PC-3 (cell line): Measurements from ENCODE around the gene MBNL1. TPM values are rescaled to one million over a fixed set of nuclear protein-coding genes. Genes with fewer than 3 reads are reported as not detected.

Source experiments
- ATAC-seq: fragments of 200-7000 bp; cut with Tn5 transposase; 2 replicates; pipeline ENCODE4 v1.9.1; 2020; ENCODE audit warnings: mild to moderate bottlenecking, moderate library complexity
- BruUV-seq: library from RNA; stranded (reverse); fragments of 400-500 nt; replicated peaks from 2 replicates; lab custom pipeline; 2021; lab: Mats Ljungman, UMichigan
- CTCF ChIA-PET: fragments of 300-600 bp; sonication (Branson Sonifier 250); formaldehyde crosslinking; loops from one replicate; lab custom pipeline; 2022; ENCODE audit warnings: antibody characterized with exemption; lab: Charles Lee
- POLR2A ChIA-PET: fragments of 300-600 bp; sonication (Branson Sonifier 250); formaldehyde crosslinking; loops from one replicate; lab custom pipeline; 2022; ENCODE audit warnings: antibody characterized with exemption; ENCODE audit not compliant: unreplicated experiment; lab: Charles Lee
- DNase-seq: peaks from one replicate; pipeline ENCODE4 v3.0.0-alpha.2; 2015
- H2AFZ ChIP-seq: fragments of 300-600 bp; sonication (generic); 2 replicates; pipeline ENCODE4 v1.6.0; 2016; ENCODE audit warnings: antibody characterized with exemption, low read length
- H3F3A ChIP-seq: fragments of 300-600 bp; sonication (generic); one replicate; pipeline ENCODE4 v1.6.0; 2017; ENCODE audit warnings: antibody characterized with exemption, low read length, control low read depth, mild to moderate bottlenecking; ENCODE audit not compliant: unreplicated experiment
- H3K27ac ChIP-seq: fragments of 300-600 bp; sonication (generic); 2 replicates; pipeline ENCODE4 v1.5.1; 2016; ENCODE audit warnings: mild to moderate bottlenecking, low read length
- H3K27me3 ChIP-seq: fragments of 300-600 bp; sonication (generic); 2 replicates; pipeline ENCODE4 v1.6.1; 2016; ENCODE audit warnings: low read length, mixed read lengths
- H3K36me3 ChIP-seq: fragments of 300-600 bp; sonication (generic); 2 replicates; pipeline ENCODE4 v1.6.1; 2016; ENCODE audit warnings: low read depth, mixed run types, low read length, mixed read lengths
- H3K4me1 ChIP-seq: fragments of 300-600 bp; sonication (generic); 2 replicates; pipeline ENCODE4 v1.5.1; 2016; ENCODE audit warnings: low read length; ENCODE audit not compliant: insufficient read depth
- H3K4me2 ChIP-seq: fragments of 300-600 bp; sonication (generic); 2 replicates; pipeline ENCODE4 v1.6.0; 2016; ENCODE audit warnings: low read length
- H3K4me3 ChIP-seq: fragments of 300-600 bp; sonication (generic); 2 replicates; pipeline ENCODE4 v1.5.1; 2016; ENCODE audit warnings: mild to moderate bottlenecking, low read length, mixed read lengths
- H3K79me2 ChIP-seq: fragments of 300-600 bp; sonication (generic); 2 replicates; pipeline ENCODE4 v1.6.1; 2017; ENCODE audit warnings: low read length, mixed read lengths
- H3K9ac ChIP-seq: fragments of 300-600 bp; sonication (generic); 2 replicates; pipeline ENCODE4 v1.6.0; 2016; ENCODE audit warnings: mild to moderate bottlenecking, low read length
- H3K9me2 ChIP-seq: fragments of 300-600 bp; sonication (generic); replicated peaks from 2 replicates; pipeline ENCODE4 v1.6.1; 2016; ENCODE audit warnings: mixed run types, low read length, mixed read lengths
- H3K9me3 ChIP-seq: fragments of 300-600 bp; sonication (generic); 2 replicates; pipeline ENCODE4 v1.6.1; 2016; ENCODE audit warnings: low read length, mixed read lengths
- H4K20me1 ChIP-seq: fragments of 300-600 bp; sonication (generic); 2 replicates; pipeline ENCODE4 v1.6.1; 2016; ENCODE audit warnings: low read length, mixed read lengths
- CTCF ChIP-seq: fragments of 300-600 bp; sonication (generic); conservative IDR thresholded peaks from 2 replicates; pipeline ENCODE4 v1.5.1; 2017; ENCODE audit warnings: antibody characterized with exemption, low read depth, mild to moderate bottlenecking, low read length
- EZH2 ChIP-seq: fragments of 300-600 bp; sonication (generic); IDR thresholded peaks from one replicate; pipeline ENCODE4 v1.6.1; 2017; ENCODE audit warnings: antibody characterized with exemption, mild to moderate bottlenecking, low read length; ENCODE audit not compliant: unreplicated experiment
- EZH2phosphoT487 ChIP-seq: fragments of 300-600 bp; sonication (generic); IDR thresholded peaks from 2 replicates; pipeline ENCODE4 v1.6.1; 2018; ENCODE audit warnings: mild to moderate bottlenecking, antibody characterized with exemption, low read length, borderline replicate concordance
- intact Hi-C: fragments of 100-400 bp; cut with micrococcal nuclease; formaldehyde crosslinking; loops from 2 replicates; pipeline ENCODE4 v1.9.0; 2023
- total RNA-seq: library from RNA; depleted of rRNA; stranded (reverse); fragments of >200 nt; gene quantifications from 2 replicates; pipeline ENCODE4 v1.2.3, GENCODE V29; 2014

MBNL1 gene
- total RNA-seq, 1 experiment from 2014 or later: 161 TPM

- no peaks in the 10 kb centered on the region for H3F3A ChIP-seq
- H3K27me3 ChIP-seq: no peaks in the 10 kb centered on the region
- ChIA-PET CTCF (no interaction called here), POLR2A (no interaction called here)
- H3K9me3 ChIP-seq: no peaks in the 10 kb centered on the region
- no TSS peak for BruUV-seq
- H3K4me2 ChIP-seq: no peak overlapping the region
- H4K20me1 ChIP-seq: 0 out of 2 replicates have a peak, but pooled peaks cover 6% of the 10 kb centered on the region
- intact Hi-C loops: no loop called here
- no peak overlapping the region for H3K4me3 ChIP-seq
- DNase-seq (no peak), ATAC-seq (no peak)
- H3K9me2 ChIP-seq: no peaks in the 10 kb centered on the region
- no peak overlapping the region; the same call in 1 of the 2 replicates for H3K27ac ChIP-seq
- H3K79me2 ChIP-seq: peaks cover 100% of the 10 kb centered on the region
- no peak overlapping the region for H2AFZ ChIP-seq
- H3K36me3 ChIP-seq: no peaks in the 10 kb centered on the region
- TF ChIP-seq CTCF: no peak
- TF ChIP-seq EZH2: no peak
- no peak for TF ChIP-seq EZH2phosphoT487
- no peak overlapping the region for H3K9ac ChIP-seq
- H3K4me1 ChIP-seq: peaks cover 34% of the 10 kb centered on the region
Observed at GRCh38 chr3:152319256-152319655, 50.5 kb downstream of the MBNL1 start.

- Histone ChIP-seq H3K79me2 (peaks cover 100% of the 10 kb centered on the region), H3K4me1 (peaks cover 29% of the 10 kb centered on the region), H3K4me2 (no peak overlapping the region), H3K27ac (peak overlapping the region; percentile 11; the same call in 1 of the 2 replicates), H3K9ac (no peak overlapping the region), H3K9me3 (no peaks in the 10 kb centered on the region), H3K4me3 (no peak overlapping the region), H4K20me1 (0 out of 2 replicates have a peak, but pooled peaks cover under 1% of the 10 kb centered on the region), H3F3A (no peaks in the 10 kb centered on the region), H3K9me2 (no peaks in the 10 kb centered on the region), H3K27me3 (no peaks in the 10 kb centered on the region), H2AFZ (no peak overlapping the region), H3K36me3 (no peaks in the 10 kb centered on the region)
- TF ChIP-seq EZH2phosphoT487: no peak
- TF ChIP-seq EZH2: no peak
- no peak for TF ChIP-seq CTCF
- intact Hi-C loops: no loop called here
- ATAC-seq (no peak; the same call in 1 of the 2 replicates), DNase-seq (peak; percentile 22)
- no TSS peak for BruUV-seq
- POLR2A ChIA-PET: interaction anchor here (1.1 kb wide), 1 partner anchor 9 kb away, joined by 4 read pairs; no protein-coding TSS in a partner anchor
- CTCF ChIA-PET: no interaction called here
Observed at GRCh38 chr3:152319831-152320617, 51.3 kb downstream of the MBNL1 start.
